Left lung (tissue), 10 donors: Measurements from ENCODE around the gene OR4D11. TPM values are rescaled to one million over a fixed set of nuclear protein-coding genes. Genes with fewer than 3 reads are reported as not detected.
"Not testable (repeated sequence)": the region's sequence is repeated elsewhere in the genome, so short reads cannot be mapped to it uniquely, and the experiment has no call there.

ENCODE experiments used
- ATAC-seq: fragments of 200-7000 bp; cut with Tn5 transposase; one replicate; pipeline ENCODE4 v1.9.1; 2020; ENCODE audit warnings: moderate library complexity
- DNase-seq, 4 donors: peaks; one replicate each; pipeline ENCODE4 v3.0.0-alpha.2; 2013 to 2020
- H3K27ac ChIP-seq, 2 donors: fragments of 200-600 bp; sonication (generic) in 1 of 2; one replicate each; pipeline versions ENCODE4 v1.5.0 to v1.8.0; 2020 to 2021
- H3K27me3 ChIP-seq, 2 donors: fragments of 200-600 bp; sonication (generic) in 1 of 2; one replicate each; pipeline versions ENCODE4 v1.5.0 to v1.8.0; 2020 to 2021
- H3K36me3 ChIP-seq, 2 donors: fragments of 200-600 bp; sonication (generic) in 1 of 2; one replicate each; pipeline versions ENCODE4 v1.5.0 to v1.8.0; 2020 to 2021
- H3K4me1 ChIP-seq, 2 donors: fragments of 200-600 bp; one replicate each; pipeline ENCODE4 v1.8.0; 2021
- H3K4me3 ChIP-seq, 2 donors: fragments of 200-600 bp; sonication (generic) in 1 of 2; one replicate each; pipeline versions ENCODE4 v1.5.0 to v1.8.0; 2020 to 2021; ENCODE audit warnings: mild to moderate bottlenecking in 1 of 2
- H3K9me3 ChIP-seq, 2 donors: fragments of 200-600 bp; sonication (generic) in 1 of 2; one replicate each; pipeline versions ENCODE4 v1.5.0 to v1.8.0; 2020 to 2021
- intact Hi-C, 2 donors: fragments of 100-400 bp; cut with DNase I; formaldehyde crosslinking; loops; one replicate each; pipeline versions ENCODE4 v1.11.2 to v1.14.2; 2022
- polyA plus RNA-seq, 6 donors: library from polyadenylated mRNA; unstranded; fragments of 120-200 nt; gene quantifications; one replicate each; pipeline ENCODE4 v1.2.1, GENCODE V29; 2013; ENCODE audit not compliant: insufficient read length in 6 of 6
- total RNA-seq, 2 donors: library from RNA; stranded (reverse); fragmentation: NEBNext Ultra II Directional; extraction: Animal tissue kit (Norgen Biotek cat#: 25700); gene quantifications; one replicate each; pipeline ENCODE4 v1.2.1, GENCODE V29; 2021
- TF ChIP-seq, protein P1 (sequence below), 2 donors: fragments of 200-600 bp; sonication (generic) in 1 of 2; IDR thresholded peaks; one replicate each; pipeline versions ENCODE4 v1.5.0 to v1.8.0; 2021; ENCODE audit warnings: antibody characterized with exemption in 2 of 2
- donor health status: DM: no; HTN: yes; CAD: no.
- donor health status: DM: no; HTN: no; CAD: no.

Gene OR4D11
- total and polyA plus RNA-seq, 8 donors = not detected

DNA sequence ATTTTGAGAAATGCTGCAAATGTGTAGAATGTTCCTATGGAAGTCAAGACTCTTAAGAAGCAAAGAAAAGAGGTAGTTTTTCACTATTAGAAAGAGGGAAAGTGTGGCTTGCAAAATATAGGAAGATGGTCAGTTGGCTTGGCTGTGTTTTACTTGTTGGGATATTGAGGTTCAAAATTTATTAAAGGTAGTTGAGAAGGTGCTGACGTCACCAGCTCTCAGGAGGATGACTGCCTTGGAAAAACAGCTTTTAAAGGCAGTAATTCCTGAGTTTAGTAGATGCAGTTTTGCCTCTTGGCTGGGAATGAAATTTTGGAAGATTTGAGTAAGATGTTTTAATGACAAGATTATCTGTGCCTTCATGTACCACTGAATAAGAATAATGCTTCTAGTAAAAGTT is 8.3 kb downstream of the OR4D11 start:
- Histone ChIP-seq H3K36me3 (no peaks in the 10 kb centered on the region), H3K4me1 (peaks cover 0 to 20% of the 10 kb centered on the region in 2 donors), H3K27me3 (no peaks in the 10 kb centered on the region), H3K9me3 (no peaks in the 10 kb centered on the region), H3K4me3 (no peak overlapping the region), H3K27ac (peak overlapping the region in 1 of 2 donors; percentile 65)
- no peak for DNase-seq
- intact Hi-C loops = no loop called here
- TF ChIP-seq, protein P1, sequence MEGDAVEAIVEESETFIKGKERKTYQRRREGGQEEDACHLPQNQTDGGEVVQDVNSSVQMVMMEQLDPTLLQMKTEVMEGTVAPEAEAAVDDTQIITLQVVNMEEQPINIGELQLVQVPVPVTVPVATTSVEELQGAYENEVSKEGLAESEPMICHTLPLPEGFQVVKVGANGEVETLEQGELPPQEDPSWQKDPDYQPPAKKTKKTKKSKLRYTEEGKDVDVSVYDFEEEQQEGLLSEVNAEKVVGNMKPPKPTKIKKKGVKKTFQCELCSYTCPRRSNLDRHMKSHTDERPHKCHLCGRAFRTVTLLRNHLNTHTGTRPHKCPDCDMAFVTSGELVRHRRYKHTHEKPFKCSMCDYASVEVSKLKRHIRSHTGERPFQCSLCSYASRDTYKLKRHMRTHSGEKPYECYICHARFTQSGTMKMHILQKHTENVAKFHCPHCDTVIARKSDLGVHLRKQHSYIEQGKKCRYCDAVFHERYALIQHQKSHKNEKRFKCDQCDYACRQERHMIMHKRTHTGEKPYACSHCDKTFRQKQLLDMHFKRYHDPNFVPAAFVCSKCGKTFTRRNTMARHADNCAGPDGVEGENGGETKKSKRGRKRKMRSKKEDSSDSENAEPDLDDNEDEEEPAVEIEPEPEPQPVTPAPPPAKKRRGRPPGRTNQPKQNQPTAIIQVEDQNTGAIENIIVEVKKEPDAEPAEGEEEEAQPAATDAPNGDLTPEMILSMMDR (IDR thresholded peaks at IDR 0.05) = no peak
- ATAC-seq = no peak

DNA sequence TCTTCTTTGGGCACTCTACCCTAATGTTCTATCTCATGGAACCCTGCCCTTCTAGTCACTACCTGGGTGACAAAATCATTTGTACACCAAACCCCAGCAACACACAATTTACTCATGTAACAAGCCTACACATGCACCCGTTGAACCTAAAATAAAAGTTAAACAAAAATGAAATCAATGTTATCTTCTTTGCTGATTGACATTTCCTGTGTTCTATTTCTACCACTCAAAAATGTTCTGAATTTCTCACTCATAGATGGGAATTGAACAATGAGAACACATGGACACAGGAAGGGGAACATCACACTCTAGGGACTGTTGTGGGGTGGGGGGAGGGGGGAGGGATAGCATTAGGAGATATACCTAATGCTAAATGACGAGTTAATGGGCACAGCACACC is 16.8 kb downstream of the OR4D11 start:
- not testable (repeated sequence) for ATAC-seq, H3K36me3 ChIP-seq, H3K27me3 ChIP-seq

DNA sequence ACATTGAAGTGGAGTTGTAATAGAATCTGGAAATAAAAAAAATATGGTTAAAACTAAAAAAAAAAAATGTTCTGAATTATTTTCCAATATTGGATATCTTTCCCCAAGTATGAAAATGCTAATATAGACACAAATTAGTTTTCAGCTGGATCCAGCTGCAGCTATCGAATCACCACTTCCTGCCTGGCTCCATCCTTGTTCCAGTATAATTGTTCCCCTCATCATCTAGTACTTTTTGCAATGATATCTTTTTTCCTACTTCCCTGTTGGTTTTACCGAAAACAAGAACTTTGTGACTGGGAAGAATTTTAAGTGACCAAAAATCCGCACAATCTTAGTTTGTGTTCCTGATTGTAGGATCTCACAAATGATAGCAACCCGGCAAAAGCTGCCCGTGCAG is 17.4 kb downstream of the OR4D11 start:
- intact Hi-C loops = no loop called here
- TF ChIP-seq, protein P1 (IDR thresholded peaks at IDR 0.05) = no peak
- no peak overlapping the region for H3K27ac ChIP-seq
- no peaks in the 10 kb centered on the region for H3K27me3 ChIP-seq
- ATAC-seq (no peak), DNase-seq (no peak)
- H3K36me3 ChIP-seq = no peaks in the 10 kb centered on the region
- H3K4me3 ChIP-seq = no peak overlapping the region
- no peaks in the 10 kb centered on the region for H3K9me3 ChIP-seq
- H3K4me1 ChIP-seq = no peaks in the 10 kb centered on the region

More for the DNA sequence above, 16.8 kb downstream of the OR4D11 start:
- DNase-seq, H3K9me3 ChIP-seq, H3K4me1 ChIP-seq, H3K4me3 ChIP-seq, intact Hi-C loops, H3K27ac ChIP-seq: not testable (repeated sequence)

DNA sequence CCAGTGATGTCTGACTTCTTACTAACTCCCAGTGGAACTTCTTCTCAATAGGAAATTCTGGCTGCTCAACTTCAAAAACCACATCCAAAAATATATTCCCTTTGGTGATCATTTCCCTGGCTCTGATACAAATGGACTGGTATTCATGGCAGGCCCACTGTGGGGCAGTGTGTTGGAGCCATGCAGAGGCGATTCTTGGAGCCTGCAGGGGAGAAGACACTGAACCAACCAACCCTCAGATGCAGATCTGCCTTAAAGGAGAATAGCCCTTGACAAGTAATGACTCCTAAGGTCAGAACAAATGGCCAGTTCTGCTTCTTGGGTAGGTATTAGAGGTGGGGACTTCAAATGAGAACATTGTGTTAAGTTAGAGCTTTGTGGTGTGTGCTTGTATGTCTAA is 20.2 kb downstream of the OR4D11 start:
- no peak for DNase-seq
- Histone ChIP-seq H3K27me3 (no peaks in the 10 kb centered on the region), H3K9me3 (no peaks in the 10 kb centered on the region), H3K4me3 (no peak overlapping the region), H3K36me3 (no peaks in the 10 kb centered on the region), H3K27ac (no peak overlapping the region), H3K4me1 (no peaks in the 10 kb centered on the region)
- no peak for ATAC-seq
- intact Hi-C loops = no loop called here
- TF ChIP-seq, protein P1 (IDR thresholded peaks at IDR 0.05) = no peak

DNA sequence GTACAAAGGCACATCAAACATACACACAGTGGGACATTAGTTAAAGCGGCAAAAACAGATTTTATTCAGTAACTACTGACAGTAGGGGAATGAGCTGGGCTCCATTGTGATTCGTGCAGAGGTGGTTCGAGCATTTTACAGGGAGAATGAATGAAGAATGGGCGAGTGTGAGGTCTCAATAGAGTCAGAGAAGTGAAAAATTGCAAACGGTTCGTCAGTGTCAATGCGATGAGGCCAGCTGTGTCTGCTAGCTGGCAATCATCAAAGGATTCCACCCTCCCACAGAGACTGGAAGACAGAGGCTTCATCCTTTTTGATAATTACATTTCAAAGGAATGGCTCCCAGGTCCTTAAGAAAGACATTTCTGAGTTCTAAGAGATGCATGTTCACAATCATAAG is 25.3 kb downstream of the OR4D11 start:
- no peak for ATAC-seq
- DNase-seq = no peak
- H3K27ac ChIP-seq = no peak overlapping the region
- no peaks in the 10 kb centered on the region for H3K36me3 ChIP-seq
- intact Hi-C loops = no loop called here
- no peak overlapping the region for H3K4me3 ChIP-seq
- H3K4me1 ChIP-seq = no peaks in the 10 kb centered on the region
- TF ChIP-seq, protein P1 (IDR thresholded peaks at IDR 0.05) = no peak
- no peaks in the 10 kb centered on the region for H3K9me3 ChIP-seq
- H3K27me3 ChIP-seq = no peaks in the 10 kb centered on the region

DNA sequence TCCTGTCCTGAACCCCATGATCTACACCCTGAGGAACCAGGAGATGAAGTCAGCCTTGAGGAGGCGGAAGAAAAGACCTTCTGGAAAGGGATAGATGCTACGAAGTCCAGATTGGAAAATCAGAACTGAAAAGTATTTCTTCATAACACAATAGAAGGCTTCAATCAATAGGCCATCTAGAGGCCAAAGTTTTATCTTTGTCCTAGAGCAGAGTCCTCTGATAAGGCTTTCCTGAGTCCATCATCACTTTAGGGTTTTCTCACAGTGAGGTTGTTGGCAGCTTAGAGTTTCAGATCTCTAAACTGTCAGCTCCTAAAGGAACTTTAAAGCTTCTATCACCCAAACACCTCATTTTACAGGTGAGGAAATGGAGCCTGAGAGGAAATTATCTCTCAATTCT is 29.2 kb downstream of the OR4D11 start:
- Histone ChIP-seq H3K4me3 (no peak overlapping the region), H3K36me3 (no peaks in the 10 kb centered on the region), H3K27ac (no peak overlapping the region), H3K4me1 (peaks cover 0 to 8% of the 10 kb centered on the region in 2 donors), H3K9me3 (no peaks in the 10 kb centered on the region), H3K27me3 (no peaks in the 10 kb centered on the region)
- TF ChIP-seq, protein P1 (IDR thresholded peaks at IDR 0.05) = no peak
- DNase-seq = no peak
- no peak for ATAC-seq
- intact Hi-C loops = no loop called here
